Measurements from ENCODE around the gene MEIS3.

The MEIS3 gene

GRCh38 chr19:47436712-47437401 lies 17.5 kb upstream of the MEIS3 start:
- H3K4me3 ChIP-seq, result no peak overlapping the region
- H3K27ac ChIP-seq, result no peak overlapping the region

DNA sequence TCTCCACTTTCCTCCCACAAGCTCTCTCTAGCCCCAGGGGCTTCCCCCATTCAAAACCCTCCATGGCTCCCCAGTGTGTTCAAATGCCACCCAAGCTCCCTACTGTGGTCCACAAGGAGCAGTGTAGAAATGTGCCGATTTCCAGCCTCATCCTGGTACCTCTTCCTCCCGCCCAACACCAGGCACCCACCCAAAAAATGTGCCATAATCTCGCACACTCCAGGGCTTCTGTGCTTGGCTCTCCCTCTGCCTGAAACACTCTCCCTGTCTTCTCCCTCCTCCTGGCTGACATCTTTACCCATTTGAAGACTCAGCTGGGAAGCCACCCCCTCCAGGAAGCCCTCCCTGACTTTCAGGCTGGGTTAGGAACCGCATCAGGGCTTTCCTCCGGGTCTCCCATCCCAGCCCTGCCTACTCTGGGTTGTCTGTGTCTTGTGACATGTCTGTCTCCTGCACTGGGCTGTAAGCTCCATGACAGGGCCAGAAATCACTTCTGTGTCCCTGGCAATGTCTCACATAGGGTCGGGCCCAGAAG lies 16.6 kb upstream of the MEIS3 start:
- Histone ChIP-seq H3K27ac (no peak overlapping the region), H3K4me3 (no peak overlapping the region)

GRCh38 chr19:47435196-47435595 lies 15.9 kb upstream of the MEIS3 start:
- no peak overlapping the region for H3K27ac ChIP-seq

DNA sequence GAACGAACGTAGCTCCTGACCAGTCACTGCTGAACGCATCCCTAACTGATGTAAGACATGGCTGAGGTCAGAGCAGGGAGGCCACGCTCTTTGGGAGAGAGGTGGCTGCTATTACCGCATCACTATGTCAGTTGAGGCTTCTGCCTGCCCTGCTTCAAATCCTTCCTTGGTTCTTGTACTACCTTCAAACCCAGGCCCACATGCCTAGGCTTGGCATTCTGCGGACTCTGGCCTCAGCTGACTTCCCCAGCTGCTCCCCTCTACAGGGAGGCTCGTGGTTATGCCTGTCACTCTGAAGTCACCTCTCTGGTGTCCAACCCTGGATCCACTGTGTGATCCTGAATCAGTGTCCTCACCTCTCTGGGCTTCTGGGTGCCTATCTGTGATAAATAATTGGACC lies 14.8 kb upstream of the MEIS3 start:
- Histone ChIP-seq H3K4me3 (no peak overlapping the region), H3K27ac (no peak overlapping the region)

More at GRCh38 chr19:47435196-47435595, 15.9 kb upstream of the MEIS3 start:
- H3K4me3 ChIP-seq, result no peak overlapping the region

GRCh38 chr19:47433121-47433520 lies 13.8 kb upstream of the MEIS3 start:
- Histone ChIP-seq H3K4me3 (no peak overlapping the region), H3K27ac (no peak overlapping the region)

GRCh38 chr19:47432499-47432898 lies 13.2 kb upstream of the MEIS3 start:
- Histone ChIP-seq H3K4me3 (no peak overlapping the region), H3K27ac (no peak overlapping the region)

DNA sequence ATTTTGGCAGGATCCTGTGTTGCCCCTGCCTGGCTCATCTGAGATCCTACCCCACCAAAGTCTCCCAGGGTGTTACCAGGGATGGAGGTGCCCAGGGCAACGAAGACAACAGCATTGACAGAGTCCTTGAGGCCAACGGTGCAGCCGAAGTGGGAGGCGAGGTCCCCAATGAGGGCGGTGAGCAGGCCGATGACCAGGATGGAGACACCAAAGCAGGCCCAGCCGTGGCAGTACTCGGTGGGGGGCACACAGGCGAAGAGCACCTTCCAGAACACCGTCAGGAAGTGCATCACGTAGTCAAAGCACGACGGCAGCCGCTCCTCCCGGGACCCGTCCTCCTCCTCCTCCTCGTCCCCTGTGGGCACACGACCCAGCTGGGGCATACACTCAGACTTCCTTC lies 12.8 kb upstream of the MEIS3 start:
- H3K27ac ChIP-seq, result no peak overlapping the region
- no peak overlapping the region for H3K4me3 ChIP-seq

DNA sequence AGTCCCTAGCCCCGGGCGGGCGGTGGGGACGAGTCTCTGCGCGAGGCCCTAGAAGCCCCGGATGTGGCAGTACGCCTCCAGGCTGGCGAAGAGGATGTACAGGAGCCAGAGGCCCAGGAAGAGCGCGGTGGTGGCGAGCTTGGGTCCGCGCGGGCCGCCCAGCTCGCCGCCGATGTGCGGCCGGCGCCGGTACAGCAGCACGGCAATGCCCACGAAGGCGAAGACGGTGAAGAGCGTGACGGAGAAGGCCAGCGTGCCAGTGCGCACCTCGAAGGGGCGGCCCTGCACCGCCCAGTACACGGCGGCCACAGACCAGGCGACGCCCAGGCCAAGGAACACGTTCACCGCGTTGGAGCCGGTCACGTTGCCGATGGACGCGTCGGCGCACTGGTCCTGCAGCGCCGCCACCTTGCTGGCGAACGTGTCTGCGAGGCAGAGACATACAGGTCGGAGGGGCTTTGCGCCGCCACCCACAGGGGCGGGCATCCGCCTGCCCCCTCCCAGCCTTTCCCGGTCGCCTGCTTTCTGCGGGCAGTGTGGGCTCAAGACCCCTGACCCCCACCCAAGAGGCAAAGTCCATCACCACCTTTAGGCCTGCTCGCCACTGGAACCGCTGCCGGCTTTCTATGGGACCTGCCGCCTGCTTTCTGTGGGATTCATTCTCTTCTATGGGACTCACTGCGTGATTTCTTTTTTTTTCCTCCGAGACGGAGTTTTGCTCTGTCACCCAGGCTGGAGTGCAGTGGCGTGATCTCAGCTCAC lies 10.9 kb upstream of the MEIS3 start:
- H3K27ac ChIP-seq, result no peak overlapping the region
- H3K4me3 ChIP-seq, result peak overlapping the region in 3 of 7 experiments; percentile 3 to 24 (median 14)

GRCh38 chr19:47429140-47429793 lies 9.9 kb upstream of the MEIS3 start:
- no peak overlapping the region for H3K4me3 ChIP-seq
- H3K27ac ChIP-seq, result no peak overlapping the region

GRCh38 chr19:47428177-47428894 lies 9.0 kb upstream of the MEIS3 start:
- Histone ChIP-seq H3K4me3 (no peak overlapping the region), H3K27ac (no peak overlapping the region)

GRCh38 chr19:47427241-47428176 lies 8.2 kb upstream of the MEIS3 start:
- Histone ChIP-seq H3K27ac (no peak overlapping the region), H3K4me3 (no peak overlapping the region)

DNA sequence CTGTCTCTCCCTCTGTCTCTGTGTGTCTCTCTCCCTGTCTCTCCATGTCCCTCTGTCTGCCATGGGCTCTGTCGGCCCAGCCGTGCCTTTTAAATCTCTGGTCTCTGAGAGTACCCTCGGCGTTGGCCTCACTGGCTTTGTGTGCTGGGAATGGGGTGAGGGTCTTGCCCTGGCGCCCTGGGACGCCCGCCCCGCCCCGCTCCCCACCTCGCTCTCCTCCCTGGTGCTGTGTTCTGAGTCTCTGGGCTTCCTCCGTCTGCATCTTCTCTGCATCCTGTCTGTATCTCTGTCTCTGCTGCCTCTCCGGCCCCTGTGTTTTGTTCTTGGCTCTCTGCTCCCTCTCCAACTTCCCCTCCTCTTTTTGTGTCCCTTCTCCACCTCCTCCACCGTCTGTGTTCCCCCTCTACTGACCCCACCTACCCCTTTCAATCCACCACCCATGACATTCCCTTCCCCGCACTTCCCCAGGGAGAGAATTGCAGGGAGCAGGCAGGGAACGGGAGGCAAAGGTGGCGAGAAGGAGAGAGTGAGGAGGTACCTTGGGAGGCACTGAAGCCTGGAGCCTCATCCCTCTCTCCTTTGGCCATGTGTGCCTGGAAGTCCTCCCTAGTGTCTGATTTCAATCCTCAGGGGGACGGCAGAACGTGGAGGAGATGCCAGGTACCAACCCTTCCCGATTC lies 4.0 kb upstream of the MEIS3 start:
- Histone ChIP-seq H3K4me3 (no peak overlapping the region), H3K27ac (no peak overlapping the region)

- Histone ChIP-seq H3K4me3 (no peak overlapping the region), H3K27ac (no peak overlapping the region)
Observed at GRCh38 chr19:47422417-47423163, 3.3 kb upstream of the MEIS3 start.

- Histone ChIP-seq H3K27ac (no peak overlapping the region), H3K4me3 (no peak overlapping the region)
Observed at GRCh38 chr19:47421844-47422395, 2.6 kb upstream of the MEIS3 start.

DNA sequence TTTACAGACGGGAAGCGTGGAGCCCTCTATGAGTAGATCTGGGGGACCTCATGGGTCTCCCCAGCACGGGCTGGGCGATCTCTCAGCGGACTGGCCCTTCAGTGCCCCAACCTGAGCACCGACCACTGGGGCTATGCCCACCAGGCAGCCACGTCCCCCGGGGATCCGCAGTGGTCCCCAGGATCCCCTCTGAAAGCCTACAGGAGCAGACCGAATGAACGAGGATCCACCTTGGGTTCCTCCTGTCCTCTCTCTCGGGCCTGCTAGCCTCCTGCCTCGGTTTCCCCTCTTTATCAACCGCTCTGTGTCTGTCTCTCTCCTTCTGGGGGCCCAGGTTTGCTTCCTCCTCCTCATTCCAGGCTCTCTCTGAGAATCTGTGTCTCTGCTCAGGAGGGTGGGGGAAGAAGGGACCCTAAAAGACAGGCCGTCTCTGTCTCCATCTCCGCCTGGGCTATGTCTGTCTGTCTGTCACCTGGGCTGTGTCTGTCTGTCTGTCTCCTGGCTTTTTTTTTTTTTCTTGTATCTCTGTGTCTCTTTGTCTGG lies 2.0 kb upstream of the MEIS3 start:
- Histone ChIP-seq H3K4me3 (no peak overlapping the region), H3K27ac (no peak overlapping the region)

DNA sequence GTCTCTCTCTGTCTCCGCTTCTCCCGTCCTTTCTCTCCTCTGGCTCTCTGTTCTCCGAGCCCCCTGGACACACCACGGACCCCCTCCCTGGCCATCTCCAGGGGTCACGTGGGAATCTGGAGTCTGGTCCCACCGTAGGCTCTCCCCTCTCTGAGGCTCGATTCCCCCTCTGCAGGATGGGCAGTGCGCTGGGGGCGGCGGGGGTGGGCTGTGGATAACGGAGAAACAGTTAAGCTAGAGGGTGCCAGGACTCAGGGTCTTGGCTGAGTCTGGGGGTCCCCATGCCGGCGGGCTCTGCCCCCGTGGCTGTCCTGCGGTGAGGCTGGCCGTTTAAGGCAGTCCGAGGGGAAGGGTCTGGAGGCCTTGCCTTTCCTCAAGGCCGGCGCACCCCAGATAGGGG lies 462 bp upstream of the MEIS3 start:
- Histone ChIP-seq H3K27ac (no peak overlapping the region), H3K4me3 (no peak overlapping the region)

GRCh38 chr19:47418692-47419029 lies 666 bp downstream of the MEIS3 start:
- H3K27ac ChIP-seq, result peak overlapping the region in 2 of 21 experiments; percentile 2 to 73
- H3K4me3 ChIP-seq, result peak overlapping the region in 6 of 7 experiments; percentile 30 to 44 (median 34)

Data from skin epidermis (tissue), 12 donors.